A673 (cell line): ENCODE measurements around the gene ABHD17B.

Source experiments
- CTCF ChIP-seq: fragments of 300-800, 200-600 bp; sonication (generic); conservative IDR thresholded peaks from 2 replicates; pipeline ENCODE4 v1.5.1; 2017; ENCODE audit warnings: low read depth, mild to moderate bottlenecking, antibody characterized with exemption, low read length, moderate library complexity, mixed read lengths
- EZH2 ChIP-seq: fragments of 200-600 bp; sonication (generic); IDR thresholded peaks from 2 replicates; pipeline ENCODE4 v1.6.1; 2017; ENCODE audit warnings: borderline replicate concordance, low read depth, mild to moderate bottlenecking, mixed read lengths, antibody characterized with exemption, low read length; ENCODE audit not compliant: poor library complexity, severe bottlenecking

- no peak for TF ChIP-seq EZH2
- TF ChIP-seq CTCF = no peak
Measured at GRCh38 chr9:71839668-71840067, 71.3 kb downstream of the ABHD17B start.
